Transverse colon (tissue), 3 donors: ENCODE data around the gene IFT25.

ENCODE experiments used
- EP300 ChIP-seq: sonication (generic); formaldehyde crosslinking; IDR thresholded peaks from one replicate; pipeline ENCODE4 v1.6.1; 2017; ENCODE audit warnings: antibody characterized with exemption, low read depth
- TF ChIP-seq, protein P1 (sequence below), 5 experiments: fragments of 200-600 bp in 3 of 5; fragments of 450-650 bp in 2 of 5; sonication (generic) in 3 of 5; IDR thresholded peaks; 1 replicate in 2 of 5; 2 replicates in 3 of 5; pipeline ENCODE4 v1.5.1; 2016 to 2017; ENCODE audit warnings: antibody characterized with exemption in 5 of 5, inconsistent platforms in 3 of 5, mild to moderate bottlenecking in 2 of 5, moderate library complexity in 1 of 5

GRCh38 chr1:53951697-53952096, 6.2 kb upstream of the IFT25 start:
- TF ChIP-seq, protein P1, sequence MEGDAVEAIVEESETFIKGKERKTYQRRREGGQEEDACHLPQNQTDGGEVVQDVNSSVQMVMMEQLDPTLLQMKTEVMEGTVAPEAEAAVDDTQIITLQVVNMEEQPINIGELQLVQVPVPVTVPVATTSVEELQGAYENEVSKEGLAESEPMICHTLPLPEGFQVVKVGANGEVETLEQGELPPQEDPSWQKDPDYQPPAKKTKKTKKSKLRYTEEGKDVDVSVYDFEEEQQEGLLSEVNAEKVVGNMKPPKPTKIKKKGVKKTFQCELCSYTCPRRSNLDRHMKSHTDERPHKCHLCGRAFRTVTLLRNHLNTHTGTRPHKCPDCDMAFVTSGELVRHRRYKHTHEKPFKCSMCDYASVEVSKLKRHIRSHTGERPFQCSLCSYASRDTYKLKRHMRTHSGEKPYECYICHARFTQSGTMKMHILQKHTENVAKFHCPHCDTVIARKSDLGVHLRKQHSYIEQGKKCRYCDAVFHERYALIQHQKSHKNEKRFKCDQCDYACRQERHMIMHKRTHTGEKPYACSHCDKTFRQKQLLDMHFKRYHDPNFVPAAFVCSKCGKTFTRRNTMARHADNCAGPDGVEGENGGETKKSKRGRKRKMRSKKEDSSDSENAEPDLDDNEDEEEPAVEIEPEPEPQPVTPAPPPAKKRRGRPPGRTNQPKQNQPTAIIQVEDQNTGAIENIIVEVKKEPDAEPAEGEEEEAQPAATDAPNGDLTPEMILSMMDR (IDR thresholded peaks at IDR 0.05) = no peak
- TF ChIP-seq EP300 = no peak
